Keratinocyte (primary cell): ENCODE data around the gene CAPZA1. TPM values are rescaled to one million over a fixed set of nuclear protein-coding genes. Genes with fewer than 3 reads are reported as not detected.

ENCODE experiments used
- DNase-seq: peaks from one replicate; pipeline ENCODE4 v3.0.0-alpha.2; 2011; ENCODE audit warnings: low read depth, missing footprints, low spot score
- FAIRE-seq: peaks from 2 replicates; lab custom pipeline; 2011; peaks lifted over from hg19 to GRCh38; lab: Jason Lieb, UNC
- H2AFZ ChIP-seq: 2 replicates; pipeline ENCODE4 v1.6.0; 2012; ENCODE audit warnings: low read length, control low read depth, inconsistent platforms; ENCODE audit not compliant: control insufficient read depth
- H3K27ac ChIP-seq: 2 replicates; pipeline ENCODE4 v1.5.1; 2011; ENCODE audit warnings: low read length; ENCODE audit not compliant: control insufficient read depth, insufficient read depth
- H3K27me3 ChIP-seq: 3 replicates; pipeline ENCODE4 v1.6.0; 2011; ENCODE audit warnings: low read length; ENCODE audit not compliant: control insufficient read depth, insufficient read depth; ENCODE audit errors: extremely low read depth
- H3K36me3 ChIP-seq, 2 experiments: 2 replicates in 1 of 2; 3 replicates in 1 of 2; pipeline ENCODE4 v1.5.1; 2011; ENCODE audit warnings: low read length in 2 of 2, mild to moderate bottlenecking in 1 of 2; ENCODE audit not compliant: control insufficient read depth in 2 of 2, insufficient read depth in 2 of 2; ENCODE audit errors: extremely low read depth in 1 of 2
- H3K4me1 ChIP-seq: 3 replicates; pipeline ENCODE4 v1.5.1; 2011; ENCODE audit warnings: low read length; ENCODE audit not compliant: control insufficient read depth, insufficient read depth; ENCODE audit errors: extremely low read depth
- H3K4me2 ChIP-seq: 3 replicates; pipeline ENCODE4 v1.6.0; 2011; ENCODE audit warnings: low read depth, low read length; ENCODE audit not compliant: control insufficient read depth, insufficient read depth; ENCODE audit errors: extremely low read depth
- H3K4me3 ChIP-seq, 3 experiments: fragments of 200-600 bp in 1 of 3; sonication (generic) in 1 of 3; 2 replicates in 2 of 3; 3 replicates in 1 of 3; pipeline ENCODE4 v1.5.1; 2011 to 2016; ENCODE audit warnings: low read length in 3 of 3, mild to moderate bottlenecking in 3 of 3, control low read depth in 2 of 3, inconsistent platforms in 1 of 3, low read depth in 1 of 3, mixed read lengths in 1 of 3, mixed run types in 1 of 3, moderate library complexity in 1 of 3; ENCODE audit not compliant: control insufficient read depth in 2 of 3, insufficient read depth in 2 of 3; ENCODE audit errors: extremely low read depth in 1 of 3
- H3K79me2 ChIP-seq: 2 replicates; pipeline ENCODE4 v1.6.0; 2012; ENCODE audit warnings: low read length; ENCODE audit not compliant: control insufficient read depth, insufficient read depth
- H3K9ac ChIP-seq: 3 replicates; pipeline ENCODE4 v1.6.0; 2011; ENCODE audit warnings: low read length; ENCODE audit not compliant: control insufficient read depth, insufficient read depth; ENCODE audit errors: extremely low read depth
- H3K9me1 ChIP-seq: 3 replicates; pipeline ENCODE4 v1.6.0; 2011; ENCODE audit warnings: low read length; ENCODE audit not compliant: control insufficient read depth, insufficient read depth; ENCODE audit errors: extremely low read depth
- H3K9me3 ChIP-seq: 2 replicates; pipeline ENCODE4 v1.5.1; 2012; ENCODE audit warnings: low read depth, low read length; ENCODE audit not compliant: control insufficient read depth
- H4K20me1 ChIP-seq: 3 replicates; pipeline ENCODE4 v1.6.0; 2011; ENCODE audit warnings: low read length; ENCODE audit not compliant: control insufficient read depth, insufficient read depth; ENCODE audit errors: extremely low read depth
- CTCF ChIP-seq, 3 experiments: IDR thresholded peaks in 1 of 3; conservative IDR thresholded peaks in 1 of 3; optimal IDR thresholded peaks in 1 of 3; 2 replicates in 2 of 3; 3 replicates in 1 of 3; pipeline versions ENCODE3 to v1.5.1; 2011; ENCODE audit warnings: low read length in 3 of 3, mild to moderate bottlenecking in 3 of 3, moderate library complexity in 2 of 3, control low read depth in 1 of 3, inconsistent platforms in 1 of 3; ENCODE audit not compliant: insufficient read depth in 2 of 3; ENCODE audit errors: extremely low read depth in 1 of 3
- EZH2 ChIP-seq: IDR thresholded peaks from one replicate; pipeline ENCODE4 v1.6.1; 2012; ENCODE audit warnings: inconsistent platforms, mild to moderate bottlenecking, low read length, moderate library complexity
- dilution Hi-C: fragments of 300-500 bp; cut with MboI; formaldehyde crosslinking; loops from one replicate; pipeline ENCODE4 v1.7.0; 2020; ENCODE audit warnings: low sequenced_read_pairs; ENCODE audit not compliant: extremely low pct_ligation_motif_present
- polyA plus RNA-seq, 5 experiments: library from polyadenylated mRNA; depleted of rRNA in 3 of 5; stranded (reverse) in 3 of 5; stranded (forward) in 1 of 5; unstranded in 1 of 5; fragments of >200 nt; gene quantifications; 1 replicate in 1 of 5; 2 replicates in 3 of 5; 3 replicates in 1 of 5; pipeline versions ENCODE4 v1.2.1 to v1.2.3, GENCODE V29; 2011 to 2012; ENCODE audit warnings: missing spikeins in 2 of 5, low read depth in 1 of 5, low replicate concordance in 1 of 5

Gene CAPZA1
- polyA plus RNA-seq, 1 donor (not counting 4 experiments of a cell fraction or from before 2014, with no cell fraction given), result 239 TPM

- Histone ChIP-seq H3K4me1 (peaks cover 20% of the 10 kb centered on the region), H3K27me3 (no peaks in the 10 kb centered on the region), H3K4me3 (peak overlapping the region; percentile 79 to 90 (median 85)), H4K20me1 (no peaks in the 10 kb centered on the region), H3K9ac (peak overlapping the region; percentile 84), H3K36me3 (peaks cover 3% of the 10 kb centered on the region in 2 experiments), H2AFZ (no peak overlapping the region), H3K27ac (peak overlapping the region; percentile 80), H3K4me2 (peak overlapping the region; percentile 94), H3K9me3 (no peaks in the 10 kb centered on the region), H3K9me1 (no peaks in the 10 kb centered on the region), H3K79me2 (peaks cover 16% of the 10 kb centered on the region)
- FAIRE-seq, result no peak
- no peak for DNase-seq
- dilution Hi-C loops, result no loop called here
- TF ChIP-seq EZH2, result no peak
- no peak for TF ChIP-seq CTCF (optimal IDR thresholded peaks at IDR 0.05 in 1 of 3, IDR thresholded peaks at IDR 0.05 in 1 of 3, conservative IDR thresholded peaks at IDR 0.05 in 1 of 3; ENCODE audit: extremely low read depth in 1 of 3, insufficient read depth in 2 of 3, low read length in 3 of 3)
Measured at GRCh38 chr1:112675728-112676381, 56.2 kb downstream of the CAPZA1 start.

- Histone ChIP-seq H3K27ac (no peak overlapping the region), H3K4me2 (no peak overlapping the region), H3K9me1 (no peaks in the 10 kb centered on the region), H3K27me3 (no peaks in the 10 kb centered on the region), H4K20me1 (no peaks in the 10 kb centered on the region), H3K4me3 (no peak overlapping the region), H3K9ac (no peak overlapping the region), H3K4me1 (peaks cover 20% of the 10 kb centered on the region), H2AFZ (no peak overlapping the region), H3K36me3 (peaks cover 2 to 3% of the 10 kb centered on the region in 2 experiments), H3K79me2 (peaks cover 16% of the 10 kb centered on the region), H3K9me3 (no peaks in the 10 kb centered on the region)
- dilution Hi-C loops, result no loop called here
- FAIRE-seq, result no peak
- no peak for DNase-seq
- TF ChIP-seq CTCF (optimal IDR thresholded peaks at IDR 0.05 in 1 of 3, IDR thresholded peaks at IDR 0.05 in 1 of 3, conservative IDR thresholded peaks at IDR 0.05 in 1 of 3; ENCODE audit: extremely low read depth in 1 of 3, insufficient read depth in 2 of 3, low read length in 3 of 3) (no peak), EZH2 (no peak)
Measured at GRCh38 chr1:112676543-112676942, 56.9 kb downstream of the CAPZA1 start.
